Kasumi-1 (cell line): Measurements from ENCODE around the gene BAZ2B.

ENCODE experiments used
- DNase-seq, 2 experiments: peaks; one replicate each; lab custom pipeline; 2025; lab: John Stamatoyannopoulos, UW

Gene BAZ2B

DNA sequence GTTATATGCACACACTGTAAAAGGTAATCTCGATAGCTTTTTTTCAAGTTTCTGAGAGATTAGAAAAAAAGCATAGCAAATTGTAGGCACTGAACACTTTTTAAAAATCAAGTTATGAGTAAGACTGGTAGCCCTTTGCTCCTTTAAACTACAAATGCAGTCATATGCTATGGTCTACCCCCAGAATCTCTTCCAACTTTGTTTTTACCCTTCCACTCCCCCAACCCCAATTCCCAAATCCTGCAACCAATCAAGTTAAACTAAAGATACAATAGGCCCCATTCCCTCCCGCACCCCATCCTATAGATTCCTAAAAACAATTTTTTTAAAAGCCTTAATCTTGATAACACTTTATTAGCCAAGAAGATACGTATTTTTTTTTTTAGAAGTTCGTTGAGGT lies 752 bp upstream of the BAZ2B start:
- DNase-seq, result no peak

GRCh38 chr2:159615367-159616285 lies 722 bp downstream of the BAZ2B start:
- DNase-seq, result peak; percentile 97 to 98

DNA sequence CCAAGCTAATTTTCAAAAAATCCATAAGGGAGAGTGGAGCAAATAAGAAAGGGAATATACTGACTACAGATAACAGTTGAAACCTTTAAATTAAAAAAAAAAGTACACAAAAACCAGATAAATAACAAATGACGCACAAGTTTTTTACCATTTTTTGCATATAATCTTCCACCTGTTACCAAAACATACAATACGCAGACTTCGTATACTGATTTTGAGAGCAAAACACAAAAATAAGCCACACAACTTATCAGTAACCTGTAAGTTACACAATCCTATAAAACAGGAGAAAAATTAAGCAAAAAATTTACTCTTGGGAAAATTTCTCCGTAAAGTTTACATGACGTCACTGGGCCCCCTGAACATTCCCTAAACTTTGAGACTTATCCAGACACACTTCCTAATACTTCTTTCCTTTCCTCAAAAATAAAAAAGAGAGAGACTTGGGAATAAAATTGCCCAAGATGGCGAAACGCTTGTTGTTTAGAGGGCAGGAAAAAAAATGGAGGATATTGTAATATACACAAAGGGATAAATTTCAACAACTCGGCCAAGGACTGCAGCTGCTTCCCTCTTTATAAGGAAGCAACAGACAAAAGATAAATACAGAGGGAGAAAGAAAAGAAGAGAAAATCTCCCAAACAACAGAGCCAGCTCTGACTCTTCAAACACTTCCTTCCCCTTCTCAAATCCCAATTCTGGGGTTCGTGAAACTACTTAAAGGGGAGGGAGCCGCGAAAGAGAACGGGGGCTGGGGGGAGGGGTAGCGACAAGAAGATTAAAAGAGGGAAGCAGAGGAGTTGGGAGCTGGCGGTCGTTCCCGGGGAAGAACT lies 1.6 kb downstream of the BAZ2B start:
- peak; percentile 96 to 97 for DNase-seq

- DNase-seq, result peak; percentile 51 to 53
These were observed 2.6 kb downstream of the BAZ2B start for GRCh38 chr2:159613651-159614285.

GRCh38 chr2:159613091-159613490 lies 3.3 kb downstream of the BAZ2B start:
- no peak for DNase-seq

DNA sequence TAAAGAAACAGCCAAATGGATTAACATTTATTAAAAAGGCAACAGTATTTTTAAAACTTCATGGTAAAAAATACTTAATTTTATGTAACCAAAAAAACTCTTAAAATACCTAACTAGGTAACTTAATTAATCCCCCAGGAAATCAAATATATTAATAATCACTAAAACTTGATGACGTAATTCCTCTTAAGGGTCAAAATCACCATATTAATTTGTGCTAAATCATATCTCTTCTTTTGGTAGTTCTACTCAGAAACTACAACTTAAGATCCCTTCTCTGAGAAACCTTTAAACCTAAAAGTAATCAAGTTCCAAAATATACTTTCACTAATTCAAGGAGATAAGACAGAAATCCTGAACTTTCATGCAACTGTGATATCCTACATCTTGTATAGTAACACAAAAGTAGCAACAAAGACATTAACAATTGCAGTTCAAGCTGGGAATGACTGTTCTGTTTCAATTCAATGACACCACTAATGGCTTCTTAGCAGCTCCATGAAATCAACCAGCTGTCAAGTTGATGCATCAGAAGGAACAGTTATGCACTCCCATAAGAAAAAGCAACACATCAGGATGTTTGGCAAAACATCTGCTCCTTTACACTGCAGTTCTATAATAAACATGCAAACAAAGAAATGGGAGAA lies 4.0 kb downstream of the BAZ2B start:
- DNase-seq, result no peak

DNA sequence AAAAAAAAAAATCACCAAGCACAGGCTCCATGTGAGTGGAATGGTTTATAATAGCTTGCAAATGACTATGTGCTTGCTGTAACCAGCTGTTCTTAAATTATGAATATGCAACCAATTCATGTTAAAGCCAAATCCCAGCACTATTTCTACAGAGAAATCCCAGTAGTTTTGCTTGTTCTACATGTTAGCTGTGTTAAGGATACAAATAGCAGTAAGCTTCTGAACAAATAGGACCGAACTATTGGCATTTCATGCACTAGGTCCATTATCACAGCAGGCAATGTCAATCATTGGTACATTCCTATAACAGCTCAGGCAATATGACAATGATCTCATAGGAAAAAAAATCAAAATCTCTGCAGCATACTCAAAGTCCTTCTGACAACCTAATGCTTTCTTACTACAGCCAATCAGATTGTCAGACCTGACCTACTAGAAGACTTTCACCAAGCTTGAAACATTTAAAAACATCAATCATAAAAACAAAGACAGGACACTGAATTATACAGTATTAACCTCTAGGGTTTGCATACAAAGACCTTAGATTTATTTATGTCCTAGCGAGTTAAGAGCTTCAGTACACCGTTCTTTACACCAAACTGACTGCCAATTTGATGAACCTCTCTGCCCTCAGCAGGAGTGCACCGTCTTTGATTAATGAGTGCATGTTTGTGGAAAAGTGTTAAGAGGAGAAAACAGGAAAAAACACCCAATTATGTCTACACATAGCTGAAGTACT lies 6.4 kb downstream of the BAZ2B start:
- DNase-seq, result no peak

- no peak for DNase-seq
These were observed 7.5 kb downstream of the BAZ2B start for GRCh38 chr2:159608723-159609308.

DNA sequence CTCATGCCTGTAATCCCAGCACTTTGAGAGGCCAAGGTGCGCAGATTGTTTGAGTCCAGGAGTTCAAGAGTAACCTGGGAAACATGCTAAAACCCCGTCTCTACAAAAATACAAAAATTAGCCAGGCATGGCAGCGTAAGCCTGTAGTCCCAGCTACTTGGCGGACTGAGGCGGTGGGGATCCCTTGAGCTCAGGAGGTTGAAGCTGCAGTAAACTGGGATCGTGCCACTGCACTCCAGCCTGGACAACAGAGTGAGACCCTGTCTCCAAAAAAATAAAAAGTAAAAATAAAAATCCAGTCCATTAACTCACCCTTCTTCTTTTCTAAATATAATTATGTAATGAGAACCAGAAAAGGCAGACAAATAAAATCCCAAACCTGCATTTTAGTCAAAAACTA lies 8.2 kb downstream of the BAZ2B start:
- no peak for DNase-seq

DNA sequence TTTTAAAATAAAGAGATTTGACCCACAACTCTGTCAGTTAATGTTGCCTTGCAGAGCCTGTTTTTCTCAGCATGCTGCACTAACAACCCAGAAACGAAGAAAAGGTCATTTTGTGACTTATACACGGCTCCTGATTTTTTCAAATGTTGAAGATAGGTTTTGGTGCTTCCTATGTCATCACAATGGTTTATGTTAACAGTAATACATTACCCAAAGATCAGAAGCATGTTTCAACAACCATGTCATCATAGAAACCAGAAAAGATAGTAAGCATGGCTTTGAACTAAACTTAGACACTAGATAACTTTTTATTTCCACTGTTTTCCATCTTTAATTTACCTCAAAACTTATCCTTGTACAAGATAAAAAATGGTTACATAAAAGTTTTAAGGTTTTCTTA lies 10.1 kb downstream of the BAZ2B start:
- no peak for DNase-seq

- DNase-seq, result no peak
These were observed 10.7 kb downstream of the BAZ2B start for GRCh38 chr2:159605441-159606178.

DNA sequence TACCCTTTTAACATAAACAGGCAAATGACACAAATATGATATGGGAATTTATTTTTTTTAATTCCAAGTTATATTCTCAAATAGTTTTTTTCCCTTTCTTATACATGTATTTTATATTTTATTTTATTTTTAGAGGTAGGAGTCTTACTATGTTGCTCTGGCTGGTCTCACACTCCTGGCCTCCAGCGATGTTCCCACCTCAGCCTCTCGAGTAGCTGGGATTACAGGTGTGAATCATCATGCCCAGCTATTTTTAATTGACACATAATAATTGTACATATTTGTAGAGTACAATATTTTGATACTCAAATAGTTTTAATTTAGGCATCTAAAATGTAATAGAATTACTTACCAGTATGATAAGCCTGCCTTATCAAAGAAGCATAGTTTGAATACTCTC lies 12.2 kb downstream of the BAZ2B start:
- no peak for DNase-seq

DNA sequence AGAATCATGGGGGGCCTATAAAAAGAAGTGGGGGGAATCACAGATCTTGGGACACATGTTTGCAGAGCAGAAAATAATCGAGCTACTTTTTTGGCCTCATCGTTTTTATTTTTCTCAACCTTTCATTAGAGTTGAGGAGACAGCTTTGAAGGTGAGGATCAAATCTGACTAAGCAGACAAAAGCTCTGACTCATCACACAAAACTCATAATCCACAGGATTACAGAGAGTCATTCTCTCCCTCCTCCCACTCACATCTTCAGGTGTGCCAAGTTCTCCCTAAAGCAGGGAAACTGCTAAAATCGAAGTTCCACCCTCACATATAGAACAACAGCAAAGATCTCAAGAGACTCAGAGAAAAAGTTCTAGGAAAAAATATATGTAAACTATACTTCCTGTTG lies 15.6 kb downstream of the BAZ2B start:
- DNase-seq, result no peak

DNA sequence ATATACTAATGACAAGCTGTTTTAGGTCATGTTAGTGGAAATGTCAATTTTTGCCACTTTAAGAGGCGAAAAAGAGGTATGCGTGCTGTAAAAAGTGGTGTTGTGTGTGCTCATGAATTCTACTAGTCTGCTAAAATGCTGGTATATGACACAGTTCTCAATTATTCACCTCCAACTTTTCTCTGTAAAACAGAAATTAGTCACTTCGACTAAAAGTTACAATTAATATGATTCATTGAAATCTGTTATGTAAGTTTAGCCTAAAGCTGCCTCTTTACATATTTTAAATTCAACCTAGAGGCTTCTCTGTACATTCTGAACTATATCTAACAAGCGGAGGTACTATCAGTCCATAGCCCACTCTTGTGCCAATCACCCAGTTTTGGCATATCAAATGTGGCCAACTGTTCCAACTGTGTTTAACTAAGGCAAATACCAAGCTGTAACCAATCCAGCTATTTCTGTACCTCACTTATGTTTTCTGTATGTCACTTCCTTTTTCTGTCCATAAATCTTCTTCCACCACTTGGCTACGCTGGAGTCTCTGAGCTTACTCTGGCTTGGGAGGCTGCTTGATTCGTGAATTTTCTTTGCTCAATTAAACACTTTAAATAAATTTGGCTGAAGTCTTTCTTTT lies 20.8 kb downstream of the BAZ2B start:
- peak; percentile 81 to 85 for DNase-seq

DNA sequence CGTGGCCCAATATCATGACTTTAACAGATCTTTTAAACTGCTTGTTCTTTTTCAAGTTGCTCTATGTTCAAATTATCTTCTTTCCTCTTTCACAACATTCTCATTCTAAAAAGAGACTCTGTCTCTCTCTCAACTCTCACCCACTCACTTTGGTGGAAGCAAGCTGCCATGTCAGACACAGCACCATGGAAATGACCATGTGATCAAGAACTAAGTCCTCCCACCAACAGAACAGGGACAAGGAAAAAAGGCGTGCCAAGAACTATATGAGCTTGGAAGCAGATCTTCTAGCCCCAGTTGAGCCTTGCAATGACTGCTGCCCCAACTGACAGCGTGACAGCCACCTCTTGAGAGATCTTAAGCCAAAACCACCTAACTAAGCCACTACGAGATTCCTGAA lies 23.9 kb downstream of the BAZ2B start:
- DNase-seq, result no peak

DNA sequence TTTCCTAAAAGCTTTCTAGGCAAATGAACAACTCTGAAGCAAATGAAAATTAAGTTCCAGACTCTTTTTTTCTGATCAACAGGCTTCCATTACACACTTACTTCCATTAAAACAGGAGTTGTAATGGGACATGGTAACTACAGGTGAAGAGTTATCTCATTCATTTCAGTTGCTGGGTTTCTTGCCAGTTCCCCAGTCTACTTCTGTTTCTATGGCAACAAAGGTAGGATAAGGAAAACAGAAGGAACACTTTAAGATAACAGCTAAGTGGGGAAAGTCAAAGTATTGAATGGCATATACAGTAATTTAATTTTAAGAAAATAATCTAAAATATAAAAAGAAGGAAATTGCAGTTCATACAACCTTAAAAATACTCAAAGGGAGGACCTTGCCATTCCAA lies 25.1 kb downstream of the BAZ2B start:
- no peak for DNase-seq

- no peak for DNase-seq
These were observed 27.1 kb downstream of the BAZ2B start for GRCh38 chr2:159589286-159589685.

- no peak for DNase-seq
These were observed 30.3 kb downstream of the BAZ2B start for GRCh38 chr2:159586034-159586433.

GRCh38 chr2:159585622-159586021 lies 30.7 kb downstream of the BAZ2B start:
- DNase-seq, result no peak

DNA sequence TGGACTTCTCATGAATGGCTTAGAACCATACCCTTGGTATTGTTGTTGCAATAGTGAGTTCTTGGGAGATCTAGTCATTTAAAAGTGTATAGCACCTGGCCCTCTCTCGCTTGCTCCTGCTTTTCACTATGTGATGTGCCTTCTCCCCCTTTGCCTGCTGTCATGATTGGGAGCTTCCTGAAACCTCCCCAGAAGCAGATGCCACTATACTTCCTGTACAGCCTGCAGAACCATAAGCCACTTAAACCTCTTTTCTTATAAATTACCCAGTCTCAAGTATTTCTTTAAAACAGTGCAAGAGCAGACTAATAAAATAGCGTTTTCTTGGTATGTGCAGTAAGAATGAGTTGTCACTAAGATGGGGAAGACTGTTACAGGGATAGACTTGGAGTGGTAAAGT lies 31.6 kb downstream of the BAZ2B start:
- DNase-seq, result peak; percentile 87 to 90
